OCI-LY7 (cell line): ENCODE data around the gene PREP. TPM values are rescaled to one million over a fixed set of nuclear protein-coding genes. Genes with fewer than 3 reads are reported as not detected.

Experiments
- BruUV-seq: library from RNA; stranded (reverse); fragments of 400-500 nt; replicated peaks from 2 replicates; lab custom pipeline; 2021; lab: Mats Ljungman, UMichigan
- CTCF ChIA-PET: fragments of 300-600 bp; sonication (Branson Sonifier 250); formaldehyde crosslinking; loops from one replicate; lab custom pipeline; 2022; ENCODE audit warnings: antibody characterized with exemption; ENCODE audit not compliant: unreplicated experiment; lab: Charles Lee
- POLR2A ChIA-PET: fragments of 300-600 bp; sonication (Branson Sonifier 250); formaldehyde crosslinking; loops from one replicate; lab custom pipeline; 2022; ENCODE audit warnings: antibody characterized with exemption; lab: Charles Lee
- DNase-seq: peaks from one replicate; pipeline ENCODE4 v3.0.0-alpha.2; 2015; ENCODE audit warnings: low spot score
- H2AFZ ChIP-seq: fragments of 200-600 bp; sonication (generic), shearing (Covaris generic); 2 replicates; pipeline ENCODE4 v1.6.1; 2014; ENCODE audit warnings: mild to moderate bottlenecking, antibody characterized with exemption, low read length, moderate library complexity
- H3K27ac ChIP-seq: fragments of 200-600 bp; sonication (generic); 2 replicates; pipeline ENCODE4 v1.5.1; 2014; ENCODE audit warnings: mixed run types, low read depth, mild to moderate bottlenecking, moderate library complexity, low read length, inconsistent platforms; ENCODE audit not compliant: poor library complexity, severe bottlenecking
- H3K36me3 ChIP-seq: fragments of 200-600 bp; sonication (generic); 2 replicates; pipeline ENCODE4 v1.6.1; 2014; ENCODE audit warnings: mild to moderate bottlenecking, antibody characterized with exemption, low read length, moderate library complexity, mixed read lengths; ENCODE audit not compliant: insufficient read depth
- H3K4me1 ChIP-seq: fragments of 200-600 bp; sonication (generic); 2 replicates; pipeline ENCODE4 v1.5.1; 2014; ENCODE audit warnings: mild to moderate bottlenecking, low read length; ENCODE audit not compliant: insufficient read depth, poor library complexity, severe bottlenecking
- H3K4me2 ChIP-seq: fragments of 200-600 bp; sonication (generic); 2 replicates; pipeline ENCODE4 v1.6.1; 2014; ENCODE audit warnings: mild to moderate bottlenecking, low read length
- H3K4me3 ChIP-seq: fragments of 200-600 bp; sonication (generic); 2 replicates; pipeline ENCODE4 v1.5.1; 2014; ENCODE audit warnings: mild to moderate bottlenecking, low read depth, low read length; ENCODE audit not compliant: poor library complexity, severe bottlenecking
- H3K79me2 ChIP-seq: fragments of 200-600 bp; sonication (generic); 2 replicates; pipeline ENCODE4 v1.6.1; 2016; ENCODE audit warnings: low read depth, mild to moderate bottlenecking, low read length, moderate library complexity, mixed read lengths; ENCODE audit not compliant: insufficient read depth
- H3K9me2 ChIP-seq: fragments of 200-600 bp; sonication (generic); 2 replicates; pipeline ENCODE4 v1.6.1; 2016; ENCODE audit warnings: mild to moderate bottlenecking, low read length, mixed read lengths; ENCODE audit not compliant: insufficient read depth
- H3K9me3 ChIP-seq: fragments of 200-600 bp; sonication (generic); 2 replicates; pipeline ENCODE4 v1.6.1; 2014; ENCODE audit warnings: mild to moderate bottlenecking, mixed run types, low read length, mixed read lengths
- H4K20me1 ChIP-seq: fragments of 200-600 bp; sonication (generic); 2 replicates; pipeline ENCODE4 v1.6.1; 2014; ENCODE audit warnings: mild to moderate bottlenecking, antibody characterized with exemption, low read length, moderate library complexity, mixed read lengths; ENCODE audit not compliant: insufficient read depth
- EZH2phosphoT487 ChIP-seq: fragments of 200-600 bp; sonication (generic); IDR thresholded peaks from 2 replicates; pipeline ENCODE4 v1.6.1; 2018; ENCODE audit warnings: low read depth, borderline replicate concordance, mild to moderate bottlenecking, mixed run types, antibody characterized with exemption, low read length, moderate library complexity, mixed read lengths
- intact Hi-C: fragments of 100-400 bp; cut with micrococcal nuclease; formaldehyde crosslinking; loops from one replicate; pipeline ENCODE4 v1.10.0; 2022; ENCODE audit not compliant: unreplicated experiment
- total RNA-seq, 2 experiments: library from RNA; depleted of rRNA in 1 of 2; stranded (reverse); fragments of >200 nt in 1 of 2; shearing (Covaris generic) in 1 of 2; gene quantifications; 2 replicates each; pipeline ENCODE4 v1.2.3, GENCODE V29; 2014 to 2022
- TF ChIP-seq, protein P1 (sequence below): fragments of 200-600 bp; sonication (generic); conservative IDR thresholded peaks from 2 replicates; pipeline ENCODE4 v1.5.1; 2014; ENCODE audit warnings: mild to moderate bottlenecking, antibody characterized with exemption, low read length, moderate library complexity, mixed read lengths

The PREP gene
- total RNA-seq, 2 experiments from 2014 or later: 10.4 to 27.0 TPM

DNA sequence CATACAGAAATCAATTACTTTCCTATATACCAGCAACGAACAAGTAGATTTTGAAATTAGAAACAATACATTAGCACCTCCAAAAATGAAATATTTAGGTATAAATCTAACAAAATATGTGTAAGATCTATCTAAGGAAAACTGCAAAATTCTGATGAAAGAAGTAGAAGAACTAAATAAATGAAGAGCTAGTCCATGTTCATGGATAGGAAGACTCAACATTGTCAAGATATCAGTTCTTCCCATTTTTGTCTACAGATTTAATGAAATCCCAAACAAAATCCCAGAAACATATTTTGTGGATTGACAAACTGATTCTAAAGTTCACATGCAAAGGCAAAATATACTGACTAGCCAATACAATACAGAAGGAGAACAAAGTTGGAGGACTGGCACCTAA is 33.7 kb downstream of the PREP start:
- CTCF ChIA-PET: no interaction called here
- Histone ChIP-seq H2AFZ (no peak overlapping the region), H3K4me2 (no peak overlapping the region), H3K36me3 (peaks cover 56% of the 10 kb centered on the region), H3K9me3 (no peaks in the 10 kb centered on the region), H3K4me1 (no peaks in the 10 kb centered on the region), H3K27ac (no peak overlapping the region), H3K4me3 (no peak overlapping the region), H3K79me2 (no peaks in the 10 kb centered on the region), H4K20me1 (no peaks in the 10 kb centered on the region), H3K9me2 (no peaks in the 10 kb centered on the region)
- POLR2A ChIA-PET: interaction anchor here (1.0 to 1.4 kb wide), 2 partner anchors 13 to 17 kb away, joined by 3 read pairs; no protein-coding TSS in a partner anchor
- BruUV-seq: no TSS peak
- TF ChIP-seq, protein P1, sequence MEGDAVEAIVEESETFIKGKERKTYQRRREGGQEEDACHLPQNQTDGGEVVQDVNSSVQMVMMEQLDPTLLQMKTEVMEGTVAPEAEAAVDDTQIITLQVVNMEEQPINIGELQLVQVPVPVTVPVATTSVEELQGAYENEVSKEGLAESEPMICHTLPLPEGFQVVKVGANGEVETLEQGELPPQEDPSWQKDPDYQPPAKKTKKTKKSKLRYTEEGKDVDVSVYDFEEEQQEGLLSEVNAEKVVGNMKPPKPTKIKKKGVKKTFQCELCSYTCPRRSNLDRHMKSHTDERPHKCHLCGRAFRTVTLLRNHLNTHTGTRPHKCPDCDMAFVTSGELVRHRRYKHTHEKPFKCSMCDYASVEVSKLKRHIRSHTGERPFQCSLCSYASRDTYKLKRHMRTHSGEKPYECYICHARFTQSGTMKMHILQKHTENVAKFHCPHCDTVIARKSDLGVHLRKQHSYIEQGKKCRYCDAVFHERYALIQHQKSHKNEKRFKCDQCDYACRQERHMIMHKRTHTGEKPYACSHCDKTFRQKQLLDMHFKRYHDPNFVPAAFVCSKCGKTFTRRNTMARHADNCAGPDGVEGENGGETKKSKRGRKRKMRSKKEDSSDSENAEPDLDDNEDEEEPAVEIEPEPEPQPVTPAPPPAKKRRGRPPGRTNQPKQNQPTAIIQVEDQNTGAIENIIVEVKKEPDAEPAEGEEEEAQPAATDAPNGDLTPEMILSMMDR: no peak
- no peak for TF ChIP-seq EZH2phosphoT487
- intact Hi-C loops: no loop called here
- DNase-seq: no peak

DNA sequence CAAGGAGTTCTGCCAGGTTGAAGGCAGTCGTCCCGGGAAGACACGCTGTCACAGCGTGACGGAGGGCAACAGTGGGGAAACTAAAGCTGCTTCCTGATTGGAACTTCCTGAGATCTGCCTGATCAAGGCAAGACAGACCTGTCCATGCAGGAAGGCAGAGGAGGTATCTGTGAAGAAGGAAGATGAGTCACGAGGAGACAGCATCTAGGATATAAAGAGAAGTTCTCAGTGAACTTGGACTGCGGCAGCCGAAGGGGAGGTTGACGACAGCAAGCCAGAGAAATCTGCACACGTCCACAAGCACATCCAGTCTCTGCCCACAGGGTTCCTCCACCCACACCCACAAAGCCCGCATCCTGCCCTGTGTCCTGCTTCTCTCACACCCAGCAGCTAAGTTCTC is 38.6 kb downstream of the PREP start:
- no TSS peak for BruUV-seq

More for the DNA sequence above, 38.6 kb downstream of the PREP start:
- CTCF ChIA-PET: no interaction called here
- DNase-seq: no peak
- Histone ChIP-seq H3K9me3 (no peaks in the 10 kb centered on the region), H2AFZ (no peak overlapping the region), H3K36me3 (peaks cover 35% of the 10 kb centered on the region), H3K79me2 (no peaks in the 10 kb centered on the region), H4K20me1 (no peaks in the 10 kb centered on the region), H3K9me2 (no peaks in the 10 kb centered on the region), H3K27ac (no peak overlapping the region), H3K4me3 (no peak overlapping the region), H3K4me2 (no peak overlapping the region), H3K4me1 (no peaks in the 10 kb centered on the region)
- intact Hi-C loops: no loop called here
- no peak for TF ChIP-seq EZH2phosphoT487
- TF ChIP-seq, protein P1: no peak
- POLR2A ChIA-PET: no interaction called here
